ENCODE data around the gene ANO7.

DNA sequence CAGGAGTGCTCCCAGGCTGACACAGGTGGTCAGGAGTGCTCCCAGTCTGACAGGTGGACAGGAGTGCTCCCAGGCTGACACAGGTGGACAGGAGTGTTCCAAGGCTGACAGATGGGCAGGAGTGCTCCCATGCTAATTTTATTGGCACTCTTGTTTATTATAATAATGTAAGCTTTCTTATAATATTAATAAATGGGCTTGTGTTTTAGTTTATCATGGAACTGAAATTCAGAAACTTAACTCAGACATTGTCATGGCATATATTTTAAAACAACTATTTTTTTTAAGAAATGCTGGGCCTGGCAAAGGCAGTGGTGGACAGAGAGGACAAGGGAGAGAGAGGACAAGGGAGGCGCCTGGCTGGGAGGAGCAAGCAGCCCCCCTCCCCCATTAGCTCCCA, 18.7 kb downstream of the ANO7 start:
- TF ChIP-seq, protein P1, sequence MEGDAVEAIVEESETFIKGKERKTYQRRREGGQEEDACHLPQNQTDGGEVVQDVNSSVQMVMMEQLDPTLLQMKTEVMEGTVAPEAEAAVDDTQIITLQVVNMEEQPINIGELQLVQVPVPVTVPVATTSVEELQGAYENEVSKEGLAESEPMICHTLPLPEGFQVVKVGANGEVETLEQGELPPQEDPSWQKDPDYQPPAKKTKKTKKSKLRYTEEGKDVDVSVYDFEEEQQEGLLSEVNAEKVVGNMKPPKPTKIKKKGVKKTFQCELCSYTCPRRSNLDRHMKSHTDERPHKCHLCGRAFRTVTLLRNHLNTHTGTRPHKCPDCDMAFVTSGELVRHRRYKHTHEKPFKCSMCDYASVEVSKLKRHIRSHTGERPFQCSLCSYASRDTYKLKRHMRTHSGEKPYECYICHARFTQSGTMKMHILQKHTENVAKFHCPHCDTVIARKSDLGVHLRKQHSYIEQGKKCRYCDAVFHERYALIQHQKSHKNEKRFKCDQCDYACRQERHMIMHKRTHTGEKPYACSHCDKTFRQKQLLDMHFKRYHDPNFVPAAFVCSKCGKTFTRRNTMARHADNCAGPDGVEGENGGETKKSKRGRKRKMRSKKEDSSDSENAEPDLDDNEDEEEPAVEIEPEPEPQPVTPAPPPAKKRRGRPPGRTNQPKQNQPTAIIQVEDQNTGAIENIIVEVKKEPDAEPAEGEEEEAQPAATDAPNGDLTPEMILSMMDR (IDR thresholded peaks at IDR 0.05; ENCODE audit: low read length) = no peak
- no peak for TF ChIP-seq EZH2 (IDR thresholded peaks at IDR 0.05; ENCODE audit: borderline replicate concordance, low read length)
